Suppressor macrophage (primary cell): ENCODE data around the gene ITGA2B.
A peak's percentile ranks its signal among the peaks of the same experiment; 100 is the strongest.
"Not testable (repeated sequence)": the region's sequence is repeated elsewhere in the genome, so short reads cannot be mapped to it uniquely, and the experiment has no call there.

Experiments used
- DNase-seq, 4 experiments: peaks; one replicate each; pipeline ENCODE4 v3.0.0-alpha.2; 2020 to 2022

The ITGA2B gene

DNA sequence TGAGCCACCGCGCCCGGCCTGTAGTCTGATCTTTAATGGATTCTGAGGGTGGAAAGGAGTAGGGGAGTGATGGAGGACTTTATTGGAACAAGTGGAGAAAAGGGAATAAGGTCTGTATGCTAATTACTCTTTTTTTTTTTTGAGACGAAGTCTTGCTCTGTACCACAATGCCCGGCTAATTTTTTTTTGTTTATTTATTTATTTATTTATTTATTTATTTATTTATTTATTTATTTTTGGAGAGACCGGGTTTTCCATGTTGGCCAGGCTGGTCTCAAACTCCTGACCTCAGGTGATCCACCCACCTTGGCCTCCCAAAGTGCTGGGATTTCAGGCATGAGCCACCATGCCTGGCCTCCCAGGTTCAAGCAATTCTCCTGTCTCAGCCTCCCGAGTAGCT is 59.9 kb downstream of the ITGA2B start:
- DNase-seq, result not testable (repeated sequence)

DNA sequence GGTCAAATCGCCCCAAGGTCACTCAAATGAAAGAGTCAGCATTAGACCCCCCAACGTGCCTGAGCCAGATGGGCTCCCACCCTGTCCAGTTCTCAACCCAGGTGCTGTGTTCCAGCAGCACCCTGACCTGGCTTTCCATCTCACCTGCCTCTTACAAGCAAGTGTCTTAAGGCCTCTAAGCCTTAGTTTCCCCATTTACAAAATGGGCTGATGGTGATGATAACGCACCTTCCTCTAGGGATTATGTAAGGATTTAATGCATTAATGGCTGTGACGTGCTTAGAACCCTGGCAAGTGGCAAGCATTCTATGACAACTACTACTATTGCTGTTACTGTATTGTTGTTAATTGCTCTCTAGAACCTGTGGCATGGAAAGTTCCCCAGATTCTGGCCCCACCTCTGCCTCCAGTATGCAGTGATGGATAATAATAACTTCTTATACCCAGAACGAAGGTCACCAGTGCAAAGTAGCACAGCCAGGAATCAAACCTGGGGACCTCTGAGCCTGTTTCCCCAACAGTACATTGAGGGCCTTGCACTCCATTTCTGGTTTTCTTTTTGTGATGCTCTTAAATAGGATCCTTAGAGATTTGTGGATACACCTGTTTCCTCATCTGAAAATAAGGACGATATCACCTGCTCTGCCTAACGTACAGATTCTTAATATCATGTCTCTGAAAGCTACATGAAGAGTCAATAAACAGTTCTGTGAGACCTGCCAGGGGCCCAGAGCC is 61.6 kb downstream of the ITGA2B start:
- DNase-seq, result no peak

DNA sequence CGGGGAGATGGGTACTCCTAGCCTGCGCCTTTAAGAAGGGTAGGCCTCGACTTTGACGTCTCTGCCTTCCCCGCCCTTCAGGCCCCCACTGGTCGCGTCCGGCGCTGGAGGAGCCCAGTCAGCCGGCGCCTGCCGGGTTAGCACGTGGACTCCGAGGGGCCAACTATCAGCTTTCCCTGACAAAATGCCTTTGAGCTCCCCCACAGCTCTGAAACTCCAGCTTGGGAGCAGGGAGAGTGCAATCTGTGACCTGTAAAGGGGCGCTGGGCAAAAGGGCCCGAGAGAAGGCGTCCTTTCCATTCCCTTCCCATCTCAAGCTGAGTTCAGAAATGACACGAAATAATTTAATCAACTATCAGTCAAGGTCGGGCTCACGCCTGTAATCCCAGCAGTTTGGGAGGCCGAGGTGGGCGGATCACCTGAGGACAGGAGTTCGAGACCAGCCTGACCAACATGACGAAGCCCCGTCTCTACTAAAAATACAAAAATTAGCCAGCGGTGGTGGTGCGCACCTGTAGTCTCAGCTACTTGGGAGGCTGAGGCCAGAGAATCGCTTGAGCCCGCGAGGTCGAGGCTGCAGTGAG is 62.5 kb downstream of the ITGA2B start:
- peak; percentile 96 to 98 (median 98) for DNase-seq

DNA sequence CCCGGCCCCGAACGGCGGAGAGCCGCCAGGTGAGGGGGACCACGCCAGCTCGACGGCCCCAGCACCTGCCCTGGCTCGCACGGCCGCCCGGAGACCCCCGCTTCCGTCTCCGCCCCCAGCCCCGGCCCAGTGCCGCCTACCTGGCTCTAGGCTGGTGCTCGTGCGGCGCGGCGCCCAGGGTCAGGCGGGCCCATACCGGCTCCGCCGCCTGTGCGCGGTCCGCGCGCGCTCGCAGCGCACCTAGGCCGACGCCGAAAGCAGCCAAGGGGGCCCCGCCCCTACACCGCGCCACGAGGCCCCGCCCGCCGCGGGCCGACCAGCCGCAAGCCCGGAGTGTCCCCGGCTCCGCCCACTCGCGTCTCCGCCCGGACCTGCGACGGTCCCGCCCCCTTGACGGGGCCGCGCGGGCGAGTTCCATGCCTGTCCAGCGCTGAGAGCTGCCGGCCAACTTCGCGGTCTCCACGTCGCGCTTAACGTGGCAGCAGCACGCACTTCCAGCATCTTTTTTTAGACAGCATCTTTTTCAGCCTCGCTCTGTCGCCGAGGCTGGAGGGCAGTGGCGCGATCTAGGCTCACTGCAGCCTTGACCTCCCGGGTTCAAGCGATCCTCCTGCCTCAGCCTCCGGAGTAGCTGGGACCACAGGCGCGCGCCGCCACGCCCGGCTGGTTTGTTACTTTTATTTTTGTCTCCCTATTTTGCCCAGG is 64.7 kb downstream of the ITGA2B start, which contains the start of gene SLC25A39:
TSS of gene SLC25A39 (minus strand) at position 253 of the 705 bp plus-strand sequence. CDS start 1,261 bp downstream, outside the sequence.
- DNase-seq, result peak; percentile 97 to 99 (median 98)

DNA sequence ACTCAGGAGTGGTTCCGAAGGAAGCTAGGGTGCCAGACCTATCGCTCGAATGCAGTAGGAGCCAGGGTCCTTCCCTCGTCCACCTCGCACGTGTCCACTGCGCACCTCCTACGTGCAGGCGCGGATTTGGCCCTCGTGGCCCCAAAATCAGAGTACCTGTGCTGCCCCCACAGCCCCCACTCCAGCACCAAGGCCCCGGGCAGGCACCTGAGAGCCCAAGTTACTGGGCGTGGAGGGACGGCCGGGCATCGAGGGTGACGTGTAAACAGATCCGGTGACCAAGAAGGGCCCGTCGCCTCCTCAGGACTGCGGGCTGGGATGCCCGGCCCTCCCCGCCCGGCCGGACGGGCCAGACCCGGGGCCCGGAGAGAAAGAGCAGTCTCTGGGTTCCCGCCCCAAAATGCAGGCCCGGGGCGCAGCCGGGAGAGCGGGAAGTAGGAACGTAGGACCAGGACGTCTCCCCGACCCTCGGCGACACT is 65.3 kb downstream of the ITGA2B start:
- peak; percentile 31 to 55 (median 40) for DNase-seq

DNA sequence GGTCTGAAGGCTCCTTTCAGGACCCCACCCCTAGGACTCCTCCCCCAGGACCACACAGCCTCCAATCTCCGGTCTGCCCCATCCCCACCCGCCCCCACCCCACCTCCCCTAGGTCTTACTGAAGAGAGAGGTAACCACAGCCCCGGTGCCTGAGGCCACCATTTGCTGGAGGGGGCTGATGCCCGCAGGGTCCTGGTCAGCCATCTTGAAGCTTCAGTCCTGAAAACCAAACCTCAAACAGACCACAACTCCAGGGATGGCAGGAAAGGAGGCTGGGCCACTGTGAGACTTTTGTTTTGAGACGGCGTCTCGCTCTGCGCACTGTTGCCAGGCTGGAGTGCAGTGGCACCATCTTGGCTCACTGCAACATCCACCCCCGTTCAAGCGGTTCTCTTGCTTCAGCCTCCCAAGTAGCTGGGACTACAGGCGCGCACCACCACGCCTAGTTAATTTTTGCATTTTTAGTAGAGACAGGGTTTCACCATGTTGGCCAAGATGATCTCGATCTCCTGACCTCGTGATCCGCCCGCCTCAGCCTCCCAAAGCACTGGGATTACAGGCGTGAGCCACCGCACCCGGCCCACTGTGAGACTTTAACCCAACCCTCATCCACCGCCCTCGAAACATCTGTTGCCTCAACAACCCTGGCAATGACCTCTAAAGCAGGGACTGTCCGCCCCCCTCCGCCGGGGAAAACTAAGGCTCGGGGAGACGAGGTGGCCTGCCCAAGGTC is 65.9 kb downstream of the ITGA2B start:
- DNase-seq, result no peak

DNA sequence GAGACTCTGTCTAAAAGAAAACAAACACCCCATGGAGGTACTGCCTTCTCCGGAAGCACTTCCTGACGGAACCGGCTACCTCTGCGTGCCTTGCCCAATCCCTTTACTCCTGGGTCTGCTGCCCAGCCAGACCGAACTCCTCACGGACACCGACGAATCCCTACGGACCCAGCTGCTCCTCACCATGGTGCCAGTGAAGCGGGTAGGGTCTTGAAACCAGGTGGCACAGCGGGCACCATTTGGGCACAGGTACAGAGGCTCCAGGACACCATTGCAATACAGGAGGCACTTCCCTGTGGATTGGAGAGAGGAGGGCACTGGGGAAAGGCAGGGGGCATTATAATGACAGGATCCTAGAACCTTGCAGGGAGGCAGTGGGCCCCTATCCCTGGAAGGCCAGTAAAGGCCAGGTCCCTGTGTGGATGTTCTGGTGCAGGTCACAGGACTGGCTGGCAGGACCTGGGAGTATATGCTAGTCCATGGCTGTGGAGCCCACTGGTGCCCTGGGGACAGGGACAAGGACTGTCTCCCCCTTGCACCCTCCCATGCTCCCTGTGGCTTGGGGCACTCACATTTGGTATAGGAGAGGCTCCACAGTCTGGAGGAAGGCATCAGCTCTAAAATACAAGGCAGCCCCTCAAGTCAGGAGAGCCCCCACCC is 67.1 kb downstream of the ITGA2B start:
- DNase-seq, result no peak
